Left lung (tissue), 10 donors: ENCODE data around the gene CTIF. TPM values are rescaled to one million over a fixed set of nuclear protein-coding genes. Genes with fewer than 3 reads are reported as not detected.

Experiments
- ATAC-seq: fragments of 200-7000 bp; cut with Tn5 transposase; one replicate; pipeline ENCODE4 v1.9.1; 2020; ENCODE audit warnings: moderate library complexity
- DNase-seq, 4 donors: peaks; one replicate each; pipeline ENCODE4 v3.0.0-alpha.2; 2013 to 2020
- H3K27ac ChIP-seq, 2 donors: fragments of 200-600 bp; sonication (generic) in 1 of 2; one replicate each; pipeline versions ENCODE4 v1.5.0 to v1.8.0; 2020 to 2021
- H3K27me3 ChIP-seq, 2 donors: fragments of 200-600 bp; sonication (generic) in 1 of 2; one replicate each; pipeline versions ENCODE4 v1.5.0 to v1.8.0; 2020 to 2021
- H3K36me3 ChIP-seq, 2 donors: fragments of 200-600 bp; sonication (generic) in 1 of 2; one replicate each; pipeline versions ENCODE4 v1.5.0 to v1.8.0; 2020 to 2021
- H3K4me1 ChIP-seq, 2 donors: fragments of 200-600 bp; one replicate each; pipeline ENCODE4 v1.8.0; 2021
- H3K4me3 ChIP-seq, 2 donors: fragments of 200-600 bp; sonication (generic) in 1 of 2; one replicate each; pipeline versions ENCODE4 v1.5.0 to v1.8.0; 2020 to 2021; ENCODE audit warnings: mild to moderate bottlenecking in 1 of 2
- H3K9me3 ChIP-seq, 2 donors: fragments of 200-600 bp; sonication (generic) in 1 of 2; one replicate each; pipeline versions ENCODE4 v1.5.0 to v1.8.0; 2020 to 2021
- intact Hi-C, 2 donors: fragments of 100-400 bp; cut with DNase I; formaldehyde crosslinking; loops; one replicate each; pipeline versions ENCODE4 v1.11.2 to v1.14.2; 2022
- polyA plus RNA-seq, 6 donors: library from polyadenylated mRNA; unstranded; fragments of 120-200 nt; gene quantifications; one replicate each; pipeline ENCODE4 v1.2.1, GENCODE V29; 2013; ENCODE audit not compliant: insufficient read length in 6 of 6
- total RNA-seq, 2 donors: library from RNA; stranded (reverse); fragmentation: NEBNext Ultra II Directional; extraction: Animal tissue kit (Norgen Biotek cat#: 25700); gene quantifications; one replicate each; pipeline ENCODE4 v1.2.1, GENCODE V29; 2021
- TF ChIP-seq, protein P1 (sequence below), 2 donors: fragments of 200-600 bp; sonication (generic) in 1 of 2; IDR thresholded peaks; one replicate each; pipeline versions ENCODE4 v1.5.0 to v1.8.0; 2021; ENCODE audit warnings: antibody characterized with exemption in 2 of 2
- donor health status: DM: no; HTN: yes; CAD: no.
- donor health status: DM: no; HTN: no; CAD: no.

The CTIF gene
- total and polyA plus RNA-seq, 8 donors, result 24.9 to 46.1 (median 34.9) TPM

DNA sequence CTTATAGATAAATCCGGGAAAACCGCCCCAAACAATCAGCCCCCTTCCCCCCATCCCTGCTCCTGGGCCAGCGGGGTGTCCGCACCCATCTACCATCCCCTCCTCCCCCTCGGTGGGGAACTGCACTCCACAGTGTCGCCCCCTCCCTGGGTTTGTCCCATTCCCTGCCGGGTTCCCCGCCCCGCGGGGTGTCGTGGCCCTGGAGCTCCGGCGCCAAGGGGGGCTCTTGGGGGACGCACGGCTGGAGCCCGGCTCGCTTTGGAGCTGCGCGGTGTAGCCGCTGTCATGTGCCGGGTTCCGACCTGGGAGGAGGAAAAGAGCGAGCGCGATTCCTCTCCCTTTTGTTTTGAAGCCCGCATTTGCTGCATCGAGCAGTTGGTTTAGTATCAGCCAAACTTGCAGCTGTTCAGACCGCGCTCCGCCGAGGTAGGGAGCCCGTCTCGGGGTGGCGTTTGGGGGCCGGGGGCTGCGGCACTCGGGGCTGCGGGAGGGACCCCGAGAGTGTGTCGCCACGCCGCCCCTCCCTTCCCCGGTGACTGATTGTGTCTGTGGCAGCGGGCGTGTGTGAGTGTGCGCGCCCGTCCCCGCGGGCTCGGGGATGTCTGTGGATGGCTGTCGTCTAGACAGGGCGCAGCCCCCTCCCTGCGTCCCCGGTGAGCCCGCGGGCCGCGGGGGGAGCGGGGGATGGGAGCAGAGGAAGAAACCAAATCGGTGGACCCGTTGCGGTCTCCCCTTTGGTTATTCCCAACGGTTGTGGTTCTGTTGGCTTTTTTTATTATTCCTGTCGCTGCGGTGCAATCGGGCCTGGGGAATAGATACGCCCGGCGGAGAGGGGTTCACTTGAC, 797 bp downstream of the CTIF start:
- H3K36me3 ChIP-seq, result no peaks in the 10 kb centered on the region
- H3K4me1 ChIP-seq, result peaks cover 6 to 14% of the 10 kb centered on the region in 2 donors
- intact Hi-C loops, result no loop called here
- H3K9me3 ChIP-seq, result no peaks in the 10 kb centered on the region
- ATAC-seq, result peak; percentile 25
- H3K27me3 ChIP-seq, result peaks cover 0 to 5% of the 10 kb centered on the region in 2 donors
- TF ChIP-seq, protein P1, sequence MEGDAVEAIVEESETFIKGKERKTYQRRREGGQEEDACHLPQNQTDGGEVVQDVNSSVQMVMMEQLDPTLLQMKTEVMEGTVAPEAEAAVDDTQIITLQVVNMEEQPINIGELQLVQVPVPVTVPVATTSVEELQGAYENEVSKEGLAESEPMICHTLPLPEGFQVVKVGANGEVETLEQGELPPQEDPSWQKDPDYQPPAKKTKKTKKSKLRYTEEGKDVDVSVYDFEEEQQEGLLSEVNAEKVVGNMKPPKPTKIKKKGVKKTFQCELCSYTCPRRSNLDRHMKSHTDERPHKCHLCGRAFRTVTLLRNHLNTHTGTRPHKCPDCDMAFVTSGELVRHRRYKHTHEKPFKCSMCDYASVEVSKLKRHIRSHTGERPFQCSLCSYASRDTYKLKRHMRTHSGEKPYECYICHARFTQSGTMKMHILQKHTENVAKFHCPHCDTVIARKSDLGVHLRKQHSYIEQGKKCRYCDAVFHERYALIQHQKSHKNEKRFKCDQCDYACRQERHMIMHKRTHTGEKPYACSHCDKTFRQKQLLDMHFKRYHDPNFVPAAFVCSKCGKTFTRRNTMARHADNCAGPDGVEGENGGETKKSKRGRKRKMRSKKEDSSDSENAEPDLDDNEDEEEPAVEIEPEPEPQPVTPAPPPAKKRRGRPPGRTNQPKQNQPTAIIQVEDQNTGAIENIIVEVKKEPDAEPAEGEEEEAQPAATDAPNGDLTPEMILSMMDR (IDR thresholded peaks at IDR 0.05), result no peak
- peak overlapping the region; percentile 86 to 90 for H3K27ac ChIP-seq
- DNase-seq, result peak in 3 of 4 donors; percentile 49 to 86 (median 56)
- H3K4me3 ChIP-seq, result peak overlapping the region; percentile 89 to 91

DNA sequence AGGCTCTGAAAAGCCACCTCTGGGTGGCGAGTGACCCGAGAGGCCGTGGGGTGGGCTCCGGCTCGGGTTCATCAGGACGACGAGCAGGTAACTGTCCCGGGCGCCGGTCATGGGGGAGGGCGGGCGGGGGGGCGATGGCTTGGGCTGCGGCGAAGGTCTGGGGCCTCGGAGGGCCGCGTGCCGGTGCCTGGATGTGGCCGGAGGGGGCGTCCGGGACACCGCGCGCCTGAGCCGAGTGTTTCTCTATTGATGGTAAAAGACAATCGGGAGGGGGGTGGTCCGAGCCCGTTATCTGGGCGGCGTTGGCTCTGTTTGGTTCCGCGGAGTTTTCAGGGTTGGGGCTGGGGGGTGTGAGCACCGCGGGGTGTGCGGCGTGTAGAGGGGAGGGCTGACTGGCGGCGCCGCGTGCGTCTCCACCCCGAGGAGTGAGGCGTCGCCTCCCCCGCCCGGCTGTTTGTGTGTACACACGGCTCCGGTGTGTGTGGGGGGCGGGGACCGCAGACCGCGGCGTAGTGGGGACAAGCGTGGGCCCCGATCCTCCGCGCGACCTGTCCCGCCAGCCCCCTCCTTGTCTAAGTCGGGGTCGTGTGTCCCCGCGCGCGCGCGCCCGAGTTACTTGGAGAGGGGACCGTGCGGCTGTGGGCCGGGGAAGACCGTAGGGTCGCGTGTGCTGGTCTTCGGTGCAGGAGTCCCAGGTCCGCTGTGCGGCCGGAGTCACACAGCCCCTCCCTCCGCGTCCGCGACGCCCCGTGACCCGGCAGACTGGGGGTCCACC, 1.6 kb downstream of the CTIF start:
- intact Hi-C loops, result no loop called here
- peaks cover 12 to 18% of the 10 kb centered on the region in 2 donors for H3K4me1 ChIP-seq
- peak; percentile 69 for ATAC-seq

DNA sequence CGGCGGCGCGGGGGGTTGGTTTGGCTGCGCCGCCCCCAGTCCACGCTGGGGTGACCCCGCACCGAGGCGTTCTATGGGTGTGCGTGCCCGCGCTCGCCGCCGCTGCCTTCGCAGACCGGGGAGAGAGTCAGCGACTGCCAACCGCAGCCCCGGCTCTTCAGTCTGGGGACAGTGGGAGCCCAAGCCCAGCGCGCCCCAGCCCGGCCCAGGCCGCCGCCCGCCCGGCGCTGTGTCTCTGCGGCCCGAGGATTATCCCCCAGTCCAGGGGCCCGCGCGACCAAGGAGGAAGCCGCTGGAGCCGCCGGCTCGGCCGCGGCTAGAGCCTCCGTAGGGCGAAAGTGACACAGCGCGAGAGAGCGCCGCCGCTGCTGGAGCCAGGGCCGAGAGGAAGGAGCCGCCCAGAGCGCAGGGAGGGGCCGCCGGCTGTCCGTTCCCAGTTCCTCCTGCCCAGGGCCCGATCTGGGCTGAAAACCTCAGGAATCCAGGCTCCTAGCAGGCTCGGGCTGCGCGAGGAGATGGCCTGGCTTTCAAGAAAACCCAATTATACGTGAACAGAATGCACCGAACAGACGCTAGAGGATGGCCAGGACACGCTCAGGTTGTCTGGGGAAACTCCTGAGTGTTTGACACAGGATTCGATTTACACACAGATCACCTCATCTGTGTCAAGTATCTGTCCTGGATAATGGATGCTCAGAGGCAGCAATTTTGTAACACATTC, 2.4 kb downstream of the CTIF start:
- H3K27me3 ChIP-seq, result peaks cover 0 to 5% of the 10 kb centered on the region in 2 donors
- peak; percentile 74 for ATAC-seq
- TF ChIP-seq, protein P1 (IDR thresholded peaks at IDR 0.05), result no peak
- peak; percentile 53 to 97 (median 80) for DNase-seq
- H3K4me1 ChIP-seq, result peaks cover 19 to 24% of the 10 kb centered on the region in 2 donors
- intact Hi-C loops, result no loop called here
- peak overlapping the region; percentile 86 to 90 for H3K27ac ChIP-seq
- H3K4me3 ChIP-seq, result peak overlapping the region; percentile 89 to 91
- H3K36me3 ChIP-seq, result no peaks in the 10 kb centered on the region
- H3K9me3 ChIP-seq, result no peaks in the 10 kb centered on the region

More for the DNA sequence above, 1.6 kb downstream of the CTIF start:
- H3K27ac ChIP-seq, result peak overlapping the region; percentile 86 to 90
- H3K27me3 ChIP-seq, result peaks cover 0 to 5% of the 10 kb centered on the region in 2 donors
- H3K9me3 ChIP-seq, result no peaks in the 10 kb centered on the region
- peak overlapping the region; percentile 89 to 91 for H3K4me3 ChIP-seq
- TF ChIP-seq, protein P1 (IDR thresholded peaks at IDR 0.05), result no peak
- peak; percentile 42 to 93 (median 66) for DNase-seq
- no peaks in the 10 kb centered on the region for H3K36me3 ChIP-seq

DNA sequence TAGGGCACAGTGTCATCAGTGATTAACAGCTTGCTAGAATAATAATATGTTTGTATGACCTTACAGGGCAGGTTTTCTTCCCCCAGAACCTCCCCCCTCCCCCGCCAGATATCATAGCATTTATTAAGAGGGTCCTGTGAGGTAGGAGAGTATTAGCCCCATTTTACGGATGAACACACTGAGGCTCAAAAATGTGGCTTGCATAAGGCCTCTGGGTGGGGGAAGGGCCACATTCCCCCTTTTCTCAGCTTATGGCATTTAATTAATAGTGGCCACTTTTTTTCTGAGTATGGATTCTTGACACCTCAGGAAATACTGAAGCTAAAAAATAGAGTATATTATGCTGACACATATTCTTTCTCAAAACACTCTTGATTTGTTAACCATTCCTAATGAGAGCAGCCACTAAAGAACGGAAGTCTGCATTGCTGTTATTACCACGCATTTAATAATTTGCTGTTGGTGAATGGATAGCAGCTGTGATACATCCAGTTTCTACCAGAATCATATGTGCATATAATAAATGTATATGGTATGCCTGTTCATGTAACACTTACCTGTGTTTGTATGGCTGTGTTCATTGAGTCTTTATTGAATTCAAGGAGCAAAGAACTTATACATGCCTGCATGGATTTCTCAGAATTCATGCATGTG, 3.0 kb downstream of the CTIF start:
- TF ChIP-seq, protein P1 (IDR thresholded peaks at IDR 0.05), result no peak
- Histone ChIP-seq H3K27me3 (peaks cover 0 to 5% of the 10 kb centered on the region in 2 donors), H3K36me3 (no peaks in the 10 kb centered on the region), H3K9me3 (no peaks in the 10 kb centered on the region), H3K27ac (peak overlapping the region in 1 of 2 donors; percentile 90), H3K4me3 (peak overlapping the region in 1 of 2 donors; percentile 89), H3K4me1 (peaks cover 21 to 24% of the 10 kb centered on the region in 2 donors)
- ATAC-seq (no peak), DNase-seq (peak in 1 of 4 donors; percentile 35)
- intact Hi-C loops, result no loop called here
